Naive thymus-derived CD4-positive, alpha-beta T cell (primary cell): Measurements from ENCODE around the gene ZNF423. TPM values are rescaled to one million over a fixed set of nuclear protein-coding genes. Genes with fewer than 3 reads are reported as not detected.

Source experiments
- ATAC-seq: fragments of 150-1000 bp; cut with Tn5 transposase; 2 replicates; pipeline ENCODE4 v1.10.0; 2021; ENCODE audit warnings: mild to moderate bottlenecking, moderate library complexity
- CTCF ChIA-PET: fragments of 350-600 bp; sonication (Branson Sonifier 250); formaldehyde crosslinking; loops from one replicate; lab custom pipeline; 2021; ENCODE audit warnings: antibody characterized with exemption; lab: Charles Lee
- POLR2A ChIA-PET: fragments of 350-600 bp; sonication (Branson Sonifier 250); formaldehyde crosslinking; loops from one replicate; lab custom pipeline; 2021; ENCODE audit warnings: antibody characterized with exemption, inconsistent platforms; lab: Charles Lee
- DNase-seq, 9 donors: peaks; one replicate each; pipeline versions ENCODE4 v3.0.0 to v3.0.0-alpha.2; 2020 to 2022; ENCODE audit warnings: mixed read lengths in 1 of 9
- H3K27ac ChIP-seq: one replicate; pipeline ENCODE4 v1.7.0; 2013; ENCODE audit warnings: mild to moderate bottlenecking, low read depth, low read length, moderate library complexity
- H3K27me3 ChIP-seq, 2 donors: one replicate each; pipeline ENCODE4 v1.7.0; 2013; ENCODE audit warnings: low read length in 2 of 2, mild to moderate bottlenecking in 2 of 2, moderate library complexity in 2 of 2; ENCODE audit not compliant: control insufficient read depth in 2 of 2, insufficient read depth in 2 of 2
- H3K36me3 ChIP-seq, 3 experiments: 1 replicate in 2 of 3; 2 replicates in 1 of 3; pipeline ENCODE4 v1.7.0; 2013; ENCODE audit warnings: low read length in 3 of 3, mild to moderate bottlenecking in 3 of 3, moderate library complexity in 1 of 3; ENCODE audit not compliant: insufficient read depth in 3 of 3, control insufficient read depth in 2 of 3
- H3K4me1 ChIP-seq, 2 donors: one replicate each; pipeline ENCODE4 v1.7.0; 2013; ENCODE audit warnings: low read length in 2 of 2, mild to moderate bottlenecking in 2 of 2, moderate library complexity in 1 of 2; ENCODE audit not compliant: control insufficient read depth in 2 of 2, insufficient read depth in 2 of 2
- H3K4me3 ChIP-seq: 2 replicates; pipeline ENCODE4 v1.7.0; 2013; ENCODE audit warnings: mild to moderate bottlenecking, low read length
- H3K9me3 ChIP-seq, 3 experiments: 1 replicate in 2 of 3; 2 replicates in 1 of 3; pipeline ENCODE4 v1.7.0; 2013; ENCODE audit warnings: low read length in 3 of 3; ENCODE audit not compliant: control insufficient read depth in 2 of 3
- H3K27ac Mint-ChIP-seq, 9 donors: one replicate each; pipeline ENCODE4 v1.8.0; 2020 to 2022; ENCODE audit warnings: mixed read lengths in 9 of 9, mild to moderate bottlenecking in 8 of 9, moderate library complexity in 5 of 9, inconsistent platforms in 2 of 9
- H3K27me3 Mint-ChIP-seq, 5 donors: one replicate each; pipeline ENCODE4 v1.8.0; 2021 to 2022; ENCODE audit warnings: mixed read lengths in 5 of 5, mild to moderate bottlenecking in 1 of 5
- H3K36me3 Mint-ChIP-seq, 5 donors: one replicate each; pipeline ENCODE4 v1.8.0; 2020 to 2022; ENCODE audit warnings: mixed read lengths in 5 of 5, mild to moderate bottlenecking in 3 of 5, inconsistent platforms in 1 of 5
- H3K4me1 Mint-ChIP-seq, 7 donors: one replicate each; pipeline ENCODE4 v1.8.0; 2020 to 2022; ENCODE audit warnings: mixed read lengths in 7 of 7, mild to moderate bottlenecking in 3 of 7, inconsistent platforms in 1 of 7
- H3K4me3 Mint-ChIP-seq, 10 donors: one replicate each; pipeline ENCODE4 v1.8.0; 2020 to 2022; ENCODE audit warnings: mild to moderate bottlenecking in 10 of 10, mixed read lengths in 10 of 10, moderate library complexity in 6 of 10, inconsistent platforms in 2 of 10
- H3K9me3 Mint-ChIP-seq, 11 donors: one replicate each; pipeline ENCODE4 v1.8.0; 2020 to 2022; ENCODE audit warnings: mixed read lengths in 11 of 11, mild to moderate bottlenecking in 4 of 11, inconsistent platforms in 1 of 11, moderate library complexity in 1 of 11
- intact Hi-C, 2 donors: fragments of 100-400 bp; cut with micrococcal nuclease; formaldehyde crosslinking; loops; one replicate each; pipeline ENCODE4 v1.15.1; 2023
- polyA plus RNA-seq, 2 donors: library from polyadenylated mRNA; unstranded; fragments of 300-500 nt; fragmentation: Illumina TruSeq; gene quantifications; one replicate each; pipeline ENCODE4 v1.2.3, GENCODE V29; 2021
- total RNA-seq, 6 experiments: library from RNA in 5 of 6; stranded (reverse) in 5 of 6; gene quantifications; 1 replicate in 5 of 6; 2 replicates in 1 of 6; pipeline ENCODE4 v1.2.3 and lab custom pipeline; 2021 to 2026

Gene ZNF423
- total and polyA plus RNA-seq, 7 experiments from 2014 or later, result not detected

GRCh38 chr16:49542946-49543630 is 312.8 kb downstream of the ZNF423 start:
- no peak for DNase-seq
- H3K36me3 Mint-ChIP-seq, result peaks cover 0 to 3% (median 0%) of the 10 kb centered on the region in 5 donors
- intact Hi-C loops, result no loop called here
- no peaks in the 10 kb centered on the region for H3K4me1 Mint-ChIP-seq
- no peak overlapping the region for H3K4me3 Mint-ChIP-seq
- no peak for ATAC-seq
- peaks cover 0 to 6% (median 0%) of the 10 kb centered on the region in 11 donors for H3K9me3 Mint-ChIP-seq
- Histone ChIP-seq H3K4me3 (no peak overlapping the region), H3K4me1 (no peaks in the 10 kb centered on the region), H3K36me3 (no peaks in the 10 kb centered on the region), H3K27me3 (no peaks in the 10 kb centered on the region), H3K9me3 (no peaks in the 10 kb centered on the region), H3K27ac (no peak overlapping the region)
- no peak overlapping the region for H3K27ac Mint-ChIP-seq
- ChIA-PET CTCF (no interaction called here), POLR2A (no interaction called here)
- no peaks in the 10 kb centered on the region for H3K27me3 Mint-ChIP-seq

GRCh38 chr16:49542391-49542891 is 313.5 kb downstream of the ZNF423 start:
- no peaks in the 10 kb centered on the region for H3K27me3 ChIP-seq
- intact Hi-C loops, result no loop called here
- CTCF ChIA-PET, result no interaction called here

GRCh38 chr16:49540836-49541235 is 315.1 kb downstream of the ZNF423 start:
- Histone ChIP-seq H3K27me3 (no peaks in the 10 kb centered on the region), H3K36me3 (no peaks in the 10 kb centered on the region), H3K27ac (no peak overlapping the region), H3K4me1 (no peaks in the 10 kb centered on the region), H3K9me3 (no peaks in the 10 kb centered on the region), H3K4me3 (no peak overlapping the region)
- POLR2A ChIA-PET, result no interaction called here
- peaks cover 0 to 6% (median 0%) of the 10 kb centered on the region in 11 donors for H3K9me3 Mint-ChIP-seq
- H3K27ac Mint-ChIP-seq, result no peak overlapping the region
- ATAC-seq (no peak), DNase-seq (no peak)
- intact Hi-C loops, result no loop called here
- no peaks in the 10 kb centered on the region for H3K4me1 Mint-ChIP-seq
- H3K36me3 Mint-ChIP-seq, result peaks cover 0 to 3% (median 0%) of the 10 kb centered on the region in 5 donors
- CTCF ChIA-PET, result no interaction called here
- H3K27me3 Mint-ChIP-seq, result no peaks in the 10 kb centered on the region
- H3K4me3 Mint-ChIP-seq, result no peak overlapping the region

More at GRCh38 chr16:49542391-49542891, 313.5 kb downstream of the ZNF423 start:
- Histone ChIP-seq H3K4me1 (no peaks in the 10 kb centered on the region), H3K4me3 (no peak overlapping the region), H3K36me3 (no peaks in the 10 kb centered on the region), H3K9me3 (no peaks in the 10 kb centered on the region), H3K27ac (no peak overlapping the region)
- H3K27ac Mint-ChIP-seq, result no peak overlapping the region
- POLR2A ChIA-PET, result no interaction called here
- H3K4me3 Mint-ChIP-seq, result no peak overlapping the region
- H3K27me3 Mint-ChIP-seq, result no peaks in the 10 kb centered on the region
- H3K36me3 Mint-ChIP-seq, result peaks cover 0 to 3% (median 0%) of the 10 kb centered on the region in 5 donors
- ATAC-seq (no peak), DNase-seq (no peak)
- no peaks in the 10 kb centered on the region for H3K4me1 Mint-ChIP-seq
- peaks cover 0 to 6% (median 0%) of the 10 kb centered on the region in 11 donors for H3K9me3 Mint-ChIP-seq

- no peaks in the 10 kb centered on the region for H3K27me3 Mint-ChIP-seq
- H3K4me1 ChIP-seq, result no peaks in the 10 kb centered on the region
- H3K36me3 Mint-ChIP-seq, result peaks cover 0 to 3% (median 0%) of the 10 kb centered on the region in 5 donors
- POLR2A ChIA-PET, result no interaction called here
- CTCF ChIA-PET, result no interaction called here
- no peak overlapping the region for H3K4me3 ChIP-seq
- no peak overlapping the region for H3K27ac ChIP-seq
- H3K27me3 ChIP-seq, result no peaks in the 10 kb centered on the region
- H3K4me1 Mint-ChIP-seq, result no peaks in the 10 kb centered on the region
- H3K4me3 Mint-ChIP-seq, result no peak overlapping the region
- H3K27ac Mint-ChIP-seq, result no peak overlapping the region
- no peak for DNase-seq
- ATAC-seq, result no peak
- H3K36me3 ChIP-seq, result no peaks in the 10 kb centered on the region
- peaks cover 0 to 6% (median 0%) of the 10 kb centered on the region in 11 donors for H3K9me3 Mint-ChIP-seq
- no peaks in the 10 kb centered on the region for H3K9me3 ChIP-seq
- intact Hi-C loops, result no loop called here
Observed at GRCh38 chr16:49539758-49540157, 316.2 kb downstream of the ZNF423 start.

- H3K4me3 ChIP-seq, result no peak overlapping the region
- ChIA-PET POLR2A (no interaction called here), CTCF (interaction anchor here (0.7 to 1.2 kb wide), 2 partner anchors 10 to 55 kb away, joined by 3 read pairs; no protein-coding TSS in a partner anchor)
- DNase-seq (no peak), ATAC-seq (no peak)
- no peaks in the 10 kb centered on the region for H3K9me3 ChIP-seq
- no peaks in the 10 kb centered on the region for H3K4me1 Mint-ChIP-seq
- no peak overlapping the region for H3K27ac Mint-ChIP-seq
- H3K36me3 Mint-ChIP-seq, result peaks cover 0 to 3% (median 0%) of the 10 kb centered on the region in 5 donors
- no peak overlapping the region for H3K27ac ChIP-seq
- intact Hi-C loops, result no loop called here
- H3K27me3 Mint-ChIP-seq, result no peaks in the 10 kb centered on the region
- no peaks in the 10 kb centered on the region for H3K27me3 ChIP-seq
- no peak overlapping the region for H3K4me3 Mint-ChIP-seq
- H3K9me3 Mint-ChIP-seq, result peaks cover 0 to 6% (median 0%) of the 10 kb centered on the region in 11 donors
- H3K4me1 ChIP-seq, result no peaks in the 10 kb centered on the region
- no peaks in the 10 kb centered on the region for H3K36me3 ChIP-seq
Observed at GRCh38 chr16:49537924-49538459, 317.9 kb downstream of the ZNF423 start.

GRCh38 chr16:49534901-49535610 is 320.9 kb downstream of the ZNF423 start:
- peak overlapping the region in 3 of 9 donors; percentile 4 to 40 (median 5) for H3K27ac Mint-ChIP-seq
- H3K4me1 Mint-ChIP-seq, result peaks cover 0 to 6% (median 0%) of the 10 kb centered on the region in 7 donors
- intact Hi-C loops, result no loop called here

More at GRCh38 chr16:49534901-49535610, 320.9 kb downstream of the ZNF423 start:
- Mint-ChIP-seq H3K9me3 (no peaks in the 10 kb centered on the region), H3K4me3 (no peak overlapping the region), H3K27me3 (peaks cover 0 to 4% (median 0%) of the 10 kb centered on the region in 5 donors), H3K36me3 (no peaks in the 10 kb centered on the region)
- POLR2A ChIA-PET, result no interaction called here
- H3K9me3 ChIP-seq, result no peaks in the 10 kb centered on the region
- no peaks in the 10 kb centered on the region for H3K36me3 ChIP-seq
- DNase-seq (no peak), ATAC-seq (no peak)
- H3K27ac ChIP-seq, result no peak overlapping the region
- H3K4me1 ChIP-seq, result no peaks in the 10 kb centered on the region
- CTCF ChIA-PET, result no interaction called here
- H3K27me3 ChIP-seq, result no peaks in the 10 kb centered on the region
- no peak overlapping the region for H3K4me3 ChIP-seq
